ENCODE measurements around the gene RBMXL2. TPM values are rescaled to one million over a fixed set of nuclear protein-coding genes. Genes with fewer than 3 reads are reported as not detected.

RBMXL2 gene
- total RNA-seq, result not detected in 2 replicates

GRCh38 chr11:7088921-7089320, at the start of gene RBMXL2:
Gene RBMXL2, plus strand, starts transcription at chr11:7088998. Its CDS starts 123 bp downstream, at chr11:7089121.

Other genes starting within 250 kb of the RBMXL2 start
- gene OR10A5, start 243.3 kb upstream of the RBMXL2 start, total RNA-seq, result not detected in 2 replicates
- gene OR10A2, start 225.9 kb upstream of the RBMXL2 start, total RNA-seq, result not detected in 2 replicates
- gene OR10A4, start 212.4 kb upstream of the RBMXL2 start, total RNA-seq, result not detected in 2 replicates
- gene OR2D2, start 196.5 kb upstream of the RBMXL2 start, total RNA-seq, result not detected in 2 replicates
- not detected in 2 replicates for gene OR2D3, start 168.0 kb upstream of the RBMXL2 start, total RNA-seq
- gene ZNF215, start 162.6 kb upstream of the RBMXL2 start, total RNA-seq, result 2.1 and 3.2 TPM in 2 replicates
- gene ZNF214, start 68.7 kb upstream of the RBMXL2 start, total RNA-seq, result 0.89 and 1.8 TPM in 2 replicates
- gene NLRP14, start 68.5 kb upstream of the RBMXL2 start, total RNA-seq, result not detected in 2 replicates
- gene SYT9, start 162.9 kb downstream of the RBMXL2 start, total RNA-seq, result 0.17 TPM in 1 of 2 replicates, not detected in the other

Measured in bronchus fibroblast of lung (primary cell).